Activated T-cell treated with anti-CD3 and anti-CD28 coated beads, Interleukin-2, amount 50 U/mL, for 72 hours (primary cell): ENCODE data around the gene NEURL1B. TPM values are rescaled to one million over a fixed set of nuclear protein-coding genes. Genes with fewer than 3 reads are reported as not detected.

Source experiments
- ATAC-seq, 2 donors: fragments of 150-1000 bp; cut with Tn5 transposase; replicated peaks in 1 of 2; 2 replicates each; pipeline ENCODE4 v1.10.0; 2021; ENCODE audit warnings: moderate library complexity in 2 of 2, mild to moderate bottlenecking in 1 of 2
- DNase-seq, 2 donors: peaks; one replicate each; pipeline ENCODE4 v3.0.0; 2021 to 2022; ENCODE audit warnings: mixed read lengths in 1 of 2
- H3K27ac Mint-ChIP-seq: one replicate; pipeline ENCODE4 v1.8.0; 2022; ENCODE audit warnings: mild to moderate bottlenecking, moderate library complexity, mixed read lengths
- H3K27me3 Mint-ChIP-seq: one replicate; pipeline ENCODE4 v1.8.0; 2022; ENCODE audit warnings: low read depth, mixed read lengths
- H3K36me3 Mint-ChIP-seq, 2 donors: one replicate each; pipeline ENCODE4 v1.8.0; 2022; ENCODE audit warnings: mixed read lengths in 2 of 2, mild to moderate bottlenecking in 1 of 2; ENCODE audit not compliant: insufficient read depth in 2 of 2
- H3K4me1 Mint-ChIP-seq: one replicate; pipeline ENCODE4 v1.8.0; 2022; ENCODE audit warnings: low read depth, mixed read lengths
- H3K4me3 Mint-ChIP-seq, 2 donors: one replicate each; pipeline ENCODE4 v1.8.0; 2022; ENCODE audit warnings: mild to moderate bottlenecking in 2 of 2, mixed read lengths in 2 of 2, moderate library complexity in 2 of 2
- H3K9me3 Mint-ChIP-seq, 2 donors: one replicate each; pipeline ENCODE4 v1.8.0; 2022; ENCODE audit warnings: mixed read lengths in 2 of 2
- total RNA-seq, 2 donors: library from RNA; stranded (reverse); gene quantifications; one replicate each; pipeline ENCODE4 v1.2.3, GENCODE V29; 2022

NEURL1B gene
- total RNA-seq, 2 donors from 2014 or later = 0.29 to 0.63 TPM

DNA sequence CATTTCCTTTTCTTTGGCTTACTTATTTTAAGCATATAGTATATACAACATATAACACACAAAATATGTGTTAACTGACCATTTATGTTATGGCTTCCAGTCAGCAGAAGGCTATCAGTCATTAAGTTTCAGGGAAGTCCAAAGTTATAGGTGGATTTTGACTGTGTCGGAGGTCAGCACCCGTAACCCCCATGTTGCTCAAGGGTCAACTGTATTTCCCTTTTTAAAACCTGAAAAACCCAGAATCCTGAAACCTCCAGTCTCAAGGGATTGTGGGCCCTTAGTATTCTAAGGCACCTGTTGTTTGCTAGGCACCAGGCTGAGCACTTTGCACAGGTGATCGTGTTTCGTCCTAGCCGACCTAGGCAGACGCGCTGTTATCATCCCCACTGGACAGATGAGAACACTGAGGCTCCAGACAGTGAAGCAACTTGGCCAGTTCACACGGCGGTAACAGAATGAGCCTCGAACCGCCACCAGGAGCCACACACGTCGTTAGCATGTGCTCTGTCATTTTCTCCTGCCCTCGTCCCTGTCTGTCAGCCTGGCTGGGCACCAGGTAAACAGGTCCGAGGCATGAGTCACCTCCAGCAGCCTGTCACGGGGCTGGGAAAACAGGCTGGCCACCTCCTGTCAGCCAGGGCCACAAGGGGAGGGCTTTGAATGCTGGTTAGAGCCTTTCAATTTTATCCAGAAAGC is 90.1 kb downstream of the NEURL1B start:
- no peak for DNase-seq
- Mint-ChIP-seq H3K9me3 (no peaks in the 10 kb centered on the region), H3K36me3 (no peaks in the 10 kb centered on the region), H3K4me3 (no peak overlapping the region), H3K4me1 (no peaks in the 10 kb centered on the region), H3K27me3 (no peaks in the 10 kb centered on the region), H3K27ac (no peak overlapping the region)
- no peak for ATAC-seq

DNA sequence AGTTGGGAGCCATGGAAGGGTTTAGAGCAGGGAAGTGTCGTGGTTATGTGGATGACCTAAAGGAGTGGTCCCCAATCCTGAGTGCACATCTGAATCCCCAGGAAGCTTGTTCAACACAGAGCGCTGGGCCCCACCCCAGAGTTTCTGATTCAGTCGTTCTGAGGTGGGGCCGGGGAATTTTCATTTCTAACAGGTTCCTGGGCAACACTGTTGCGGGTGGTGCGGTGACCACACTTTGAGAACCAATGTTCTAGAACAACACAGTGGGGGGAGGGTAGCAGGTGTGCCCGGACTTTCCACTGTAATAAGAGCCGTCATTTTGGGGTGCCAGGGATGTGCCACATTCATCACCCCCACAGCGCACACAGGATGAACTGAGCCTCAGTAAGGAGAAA is 90.6 kb downstream of the NEURL1B start:
- Mint-ChIP-seq H3K27ac (no peak overlapping the region), H3K27me3 (no peaks in the 10 kb centered on the region), H3K4me1 (no peaks in the 10 kb centered on the region), H3K36me3 (no peaks in the 10 kb centered on the region), H3K9me3 (no peaks in the 10 kb centered on the region), H3K4me3 (no peak overlapping the region)
- DNase-seq = no peak
- ATAC-seq = no peak

DNA sequence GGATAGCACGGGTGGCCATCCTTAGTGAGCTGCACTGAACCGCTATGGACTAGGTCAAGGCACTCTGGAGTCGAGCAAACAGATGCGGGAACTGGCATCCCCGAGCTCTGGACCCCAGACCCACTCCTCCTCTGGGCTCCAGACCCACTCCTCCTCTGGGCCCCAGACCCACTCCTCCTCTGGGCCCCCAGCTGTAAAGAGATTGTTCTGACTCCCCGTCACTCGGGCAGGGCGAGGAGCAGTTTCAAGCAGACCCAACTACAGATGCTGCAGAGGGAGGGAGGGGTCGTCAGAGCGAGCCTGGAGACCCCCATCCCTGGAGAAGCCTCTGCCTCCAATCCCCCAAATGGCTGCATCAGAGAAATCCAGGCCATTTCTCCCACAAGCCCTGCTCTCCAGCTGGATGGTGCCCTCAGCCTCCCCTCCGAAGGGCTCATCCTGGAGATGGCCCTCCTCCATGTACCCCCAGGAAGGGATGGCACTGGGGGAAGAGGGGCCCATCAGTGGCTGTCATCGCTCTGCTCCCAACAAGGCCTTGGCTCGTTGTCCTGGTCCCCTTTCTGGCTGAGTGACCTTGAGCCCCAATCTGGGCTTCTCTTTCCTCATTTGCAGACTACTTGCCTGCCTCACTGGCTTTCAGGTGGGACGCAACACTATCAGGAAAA is 91.3 kb downstream of the NEURL1B start:
- no peak for ATAC-seq
- no peak overlapping the region for H3K27ac Mint-ChIP-seq
- DNase-seq = no peak
- no peak overlapping the region for H3K4me3 Mint-ChIP-seq
- H3K9me3 Mint-ChIP-seq = no peaks in the 10 kb centered on the region
- no peaks in the 10 kb centered on the region for H3K36me3 Mint-ChIP-seq
- no peaks in the 10 kb centered on the region for H3K4me1 Mint-ChIP-seq
- no peaks in the 10 kb centered on the region for H3K27me3 Mint-ChIP-seq

DNA sequence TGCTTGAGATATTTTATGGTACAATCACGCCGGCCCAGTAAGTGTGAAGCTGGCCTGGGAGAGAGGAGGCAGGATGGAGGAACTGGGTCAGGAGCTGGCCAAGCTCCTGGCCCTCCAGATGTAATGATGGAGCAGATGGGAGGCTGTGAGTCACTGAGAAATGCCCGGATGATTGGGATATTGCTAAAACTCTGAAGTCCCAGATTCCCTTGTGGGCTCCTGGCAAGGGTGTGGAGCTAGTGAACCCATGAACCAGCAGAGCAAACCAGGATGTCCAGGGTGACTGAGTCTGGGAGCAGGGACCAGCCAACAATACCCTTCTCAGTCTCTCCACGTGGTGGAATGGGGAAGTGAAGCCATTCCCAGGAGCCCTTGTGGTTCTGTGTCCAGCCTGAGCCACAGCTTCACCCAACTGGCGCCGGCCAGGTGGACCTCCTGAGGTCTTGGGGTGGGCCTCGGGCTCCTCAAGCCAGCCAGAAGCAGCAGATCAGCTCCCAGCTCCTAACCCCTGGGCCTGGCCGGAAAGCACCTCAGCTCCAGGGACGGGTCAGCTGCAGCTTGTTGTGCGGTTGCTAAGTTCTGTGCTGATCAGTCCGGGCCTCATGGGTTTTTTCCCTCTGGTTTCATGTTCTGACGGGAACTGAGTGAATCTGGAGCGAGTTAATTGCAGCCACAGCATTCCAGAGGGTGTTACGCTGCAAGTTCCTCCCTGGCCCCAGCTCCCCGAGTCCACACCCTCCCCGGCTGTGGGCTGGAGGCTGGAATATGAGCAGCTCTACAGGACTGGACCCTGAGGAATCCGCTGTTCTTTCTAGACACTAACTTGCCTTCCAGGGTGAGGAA is 92.3 kb downstream of the NEURL1B start:
- ATAC-seq = no peak
- Mint-ChIP-seq H3K9me3 (no peaks in the 10 kb centered on the region), H3K36me3 (no peaks in the 10 kb centered on the region), H3K27ac (no peak overlapping the region), H3K27me3 (no peaks in the 10 kb centered on the region), H3K4me3 (no peak overlapping the region), H3K4me1 (no peaks in the 10 kb centered on the region)
- DNase-seq = no peak

DNA sequence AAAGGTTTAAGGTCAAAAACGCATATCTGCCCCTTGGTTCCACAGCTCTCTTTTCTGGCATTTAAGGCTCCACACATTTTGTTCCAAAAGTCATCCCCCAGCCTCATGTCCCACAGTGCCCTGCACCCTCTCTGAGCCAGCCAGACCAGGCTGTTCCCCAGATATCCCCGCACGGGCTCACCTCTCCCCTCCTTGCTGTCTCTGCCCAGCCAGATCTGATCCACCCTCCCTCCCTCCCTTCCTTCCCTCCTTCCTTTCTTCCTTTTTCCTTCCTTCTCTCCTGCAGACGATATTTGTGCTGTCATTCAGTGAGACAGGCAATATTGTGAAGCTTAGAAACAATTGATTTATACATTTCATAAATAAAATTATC is 92.9 kb downstream of the NEURL1B start:
- no peaks in the 10 kb centered on the region for H3K4me1 Mint-ChIP-seq
- H3K4me3 Mint-ChIP-seq = no peak overlapping the region
- H3K9me3 Mint-ChIP-seq = no peaks in the 10 kb centered on the region
- H3K27me3 Mint-ChIP-seq = no peaks in the 10 kb centered on the region
- H3K36me3 Mint-ChIP-seq = no peaks in the 10 kb centered on the region
- ATAC-seq (no peak), DNase-seq (no peak)
- H3K27ac Mint-ChIP-seq = peak overlapping the region; percentile 75

DNA sequence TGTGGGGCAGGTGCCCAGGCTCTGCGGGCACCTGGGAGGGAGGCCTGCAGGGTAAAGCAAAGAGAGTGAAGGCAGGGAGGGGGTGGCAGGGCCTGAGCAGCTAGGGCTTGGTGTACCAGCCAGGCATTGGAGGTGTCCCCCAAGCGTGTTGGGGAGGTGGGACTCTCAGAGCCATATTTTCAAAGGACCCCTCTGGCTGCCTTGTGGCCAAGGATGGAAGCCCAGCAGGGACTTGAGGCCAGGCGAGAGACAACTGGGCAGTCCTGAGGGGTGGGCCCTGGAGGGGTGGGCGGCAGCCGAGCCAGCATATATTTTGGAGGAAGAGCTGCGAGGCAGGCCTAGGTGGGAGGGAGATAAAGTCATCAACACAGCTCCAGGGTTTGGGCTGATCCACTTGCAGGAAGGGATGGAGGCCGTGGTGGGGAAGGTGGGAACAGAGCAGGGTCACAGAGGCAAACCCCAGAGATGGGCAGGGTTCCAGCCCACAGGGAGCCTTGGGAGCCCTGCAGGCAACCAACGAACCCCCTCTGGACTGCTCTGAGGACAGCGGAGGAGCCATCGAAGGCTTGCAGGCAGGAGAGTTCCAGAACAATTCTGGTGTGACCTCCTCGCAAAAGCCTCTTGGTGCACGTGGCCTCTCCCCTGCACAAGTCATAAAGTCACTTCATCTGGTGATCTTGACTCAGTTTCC is 94.2 kb downstream of the NEURL1B start:
- Mint-ChIP-seq H3K4me3 (no peak overlapping the region), H3K4me1 (no peaks in the 10 kb centered on the region), H3K27ac (no peak overlapping the region), H3K36me3 (no peaks in the 10 kb centered on the region), H3K9me3 (no peaks in the 10 kb centered on the region), H3K27me3 (no peaks in the 10 kb centered on the region)
- no peak for ATAC-seq
- no peak for DNase-seq

DNA sequence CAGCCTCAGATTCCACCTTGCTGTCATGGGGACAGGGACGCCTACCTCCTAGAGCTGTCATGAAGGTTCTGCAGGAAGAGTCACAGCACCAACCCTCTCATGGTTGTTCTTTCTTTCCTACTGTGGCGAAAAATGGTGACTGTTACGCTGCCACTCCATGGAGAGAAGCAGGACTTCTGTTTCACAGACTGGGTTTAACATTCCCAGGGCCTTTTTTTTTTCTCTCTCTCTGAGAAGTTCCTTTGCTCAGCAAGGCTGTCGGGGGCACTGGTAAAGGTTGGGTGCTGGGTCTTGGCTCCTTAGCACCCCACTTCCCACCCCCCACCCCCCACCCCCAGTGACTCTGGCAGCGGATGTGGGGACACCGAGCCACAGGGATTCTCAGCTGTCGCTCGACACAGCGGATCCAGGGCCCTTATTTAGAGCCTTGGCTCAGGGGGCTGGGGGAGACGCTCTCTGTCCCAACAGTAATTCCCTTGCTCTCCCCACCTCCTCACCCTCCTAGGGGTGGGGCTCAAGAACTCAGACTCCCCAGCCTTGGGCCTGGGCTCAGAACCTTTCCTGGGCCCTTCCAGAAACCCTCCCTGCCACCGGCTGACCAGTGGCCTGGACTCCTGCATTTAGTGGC is 95.6 kb downstream of the NEURL1B start:
- no peaks in the 10 kb centered on the region for H3K36me3 Mint-ChIP-seq
- no peaks in the 10 kb centered on the region for H3K27me3 Mint-ChIP-seq
- H3K9me3 Mint-ChIP-seq = no peaks in the 10 kb centered on the region
- no peaks in the 10 kb centered on the region for H3K4me1 Mint-ChIP-seq
- DNase-seq = no peak
- H3K4me3 Mint-ChIP-seq = no peak overlapping the region
- ATAC-seq = no peak
- H3K27ac Mint-ChIP-seq = no peak overlapping the region

DNA sequence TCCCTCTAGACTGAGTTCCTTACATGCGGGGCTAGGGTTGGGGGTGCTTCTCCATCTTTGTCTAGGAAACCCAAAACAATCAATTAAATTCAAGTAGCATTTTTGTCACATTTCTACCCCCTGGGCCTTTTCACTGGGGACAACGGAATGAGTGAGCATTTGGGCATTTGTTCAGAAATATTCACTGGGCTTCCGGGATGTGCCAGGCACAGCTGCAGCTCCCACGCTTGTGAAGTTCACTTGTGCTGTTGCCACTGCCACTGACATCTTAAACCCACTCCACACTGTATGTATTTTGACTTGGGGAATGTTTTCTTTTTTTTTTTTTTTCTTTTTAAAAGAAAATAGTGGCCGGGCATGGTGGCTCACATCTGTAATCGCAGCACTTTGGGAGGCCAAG is 98.3 kb downstream of the NEURL1B start:
- Mint-ChIP-seq H3K9me3 (no peaks in the 10 kb centered on the region), H3K36me3 (no peaks in the 10 kb centered on the region), H3K27ac (no peak overlapping the region), H3K4me3 (no peak overlapping the region), H3K27me3 (no peaks in the 10 kb centered on the region), H3K4me1 (no peaks in the 10 kb centered on the region)
- ATAC-seq (no peak), DNase-seq (no peak)

DNA sequence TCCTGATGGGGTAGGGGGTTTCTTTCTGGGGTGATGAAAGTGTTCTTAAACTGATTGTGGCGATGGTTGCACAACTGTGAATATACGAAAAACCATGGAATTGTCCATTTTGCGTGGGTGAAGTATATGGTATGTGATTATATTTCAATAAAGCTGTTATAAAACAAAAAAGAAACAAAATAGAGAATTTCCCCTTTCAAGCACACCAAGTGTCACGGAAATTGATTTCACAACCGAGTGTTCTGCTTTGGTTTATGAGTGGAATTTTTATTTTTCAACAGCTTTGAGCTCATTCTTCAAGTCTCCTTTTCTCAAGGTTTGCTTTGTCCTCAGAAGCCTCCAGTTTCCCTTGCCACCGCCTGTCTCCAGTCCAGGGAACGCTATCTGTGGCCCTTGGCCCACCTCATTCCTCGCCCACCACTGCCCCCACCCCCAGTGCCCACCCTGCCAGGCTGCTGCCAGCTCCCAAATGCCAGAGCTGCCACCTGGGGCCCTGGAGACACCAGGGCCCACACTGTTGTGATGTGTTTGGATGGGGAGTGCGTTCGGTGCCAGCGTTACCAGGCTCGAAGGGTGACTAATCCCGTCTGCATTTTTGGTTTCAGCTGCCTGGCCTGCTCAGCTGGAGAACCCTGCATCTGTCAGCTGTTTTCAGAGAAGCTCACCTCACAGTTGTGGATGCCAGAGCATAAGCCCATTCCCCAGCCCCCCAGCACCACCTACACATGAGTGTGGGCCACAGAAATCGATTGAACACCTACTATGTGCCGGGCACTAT is 99.6 kb downstream of the NEURL1B start:
- Mint-ChIP-seq H3K36me3 (no peaks in the 10 kb centered on the region), H3K27ac (no peak overlapping the region), H3K4me3 (no peak overlapping the region), H3K27me3 (no peaks in the 10 kb centered on the region), H3K9me3 (no peaks in the 10 kb centered on the region), H3K4me1 (no peaks in the 10 kb centered on the region)
- DNase-seq = no peak
- ATAC-seq = no peak

Other genes with a start within 250 kb of the NEURL1B start
- 1 to 10 TPM in 1 of 2 donors, under 1 TPM in 1; 0.49 to 1.3 TPM for gene SH3PXD2B, start 186.7 kb upstream of the NEURL1B start, total RNA-seq
- 10 to 100 TPM; 14.5 to 24.5 TPM for gene DUSP1, start 129.9 kb downstream of the NEURL1B start, total RNA-seq
- 10 to 100 TPM; 66.3 to 69.3 TPM for gene ERGIC1, start 193.0 kb downstream of the NEURL1B start, total RNA-seq